Measurements from ENCODE around the gene AGXT. TPM values are rescaled to one million over a fixed set of nuclear protein-coding genes. Genes with fewer than 3 reads are reported as not detected.

Gene AGXT
- total RNA-seq, 4 donors from 2014 or later, result not detected

GRCh38 chr2:240834377-240834975 lies 34.1 kb upstream of the AGXT start:
- Histone ChIP-seq H3K4me1 (peaks cover 5 to 14% (median 7%) of the 10 kb centered on the region in 3 donors), H3K27me3 (peaks cover 0 to 52% (median 0%) of the 10 kb centered on the region in 4 donors), H3K4me3 (no peak overlapping the region), H3K27ac (no peak overlapping the region), H3K9me3 (no peaks in the 10 kb centered on the region), H3K36me3 (no peaks in the 10 kb centered on the region)
- no peak for TF ChIP-seq POLR2A (IDR thresholded peaks at IDR 0.05)
- no peak for TF ChIP-seq CTCF (IDR thresholded peaks at IDR 0.05)
- 69 to 74% methylated on average over 4 of the region's 6 CpGs for WGBS, 2 donors
- DNase-seq, result no peak
- intact Hi-C loops (cut with DNase I), result no loop called here

- H3K36me3 ChIP-seq, result no peaks in the 10 kb centered on the region
- 69 to 71% methylated on average over 6 to 9 of the region's 9 CpGs for WGBS, 2 donors
- no peak for DNase-seq
- no peak overlapping the region for H3K4me3 ChIP-seq
- peaks cover 0 to 51% (median 0%) of the 10 kb centered on the region in 4 donors for H3K27me3 ChIP-seq
- no peak for TF ChIP-seq CTCF (IDR thresholded peaks at IDR 0.05)
- TF ChIP-seq POLR2A (IDR thresholded peaks at IDR 0.05), result no peak
- H3K4me1 ChIP-seq, result peaks cover 5 to 14% (median 7%) of the 10 kb centered on the region in 3 donors
- H3K27ac ChIP-seq, result no peak overlapping the region
- intact Hi-C loops (cut with DNase I), result no loop called here
- H3K9me3 ChIP-seq, result no peaks in the 10 kb centered on the region
Measured at GRCh38 chr2:240835528-240835927, 33.1 kb upstream of the AGXT start.

- Histone ChIP-seq H3K27me3 (peaks cover 0 to 53% (median 0%) of the 10 kb centered on the region in 4 donors), H3K27ac (no peak overlapping the region), H3K4me3 (no peak overlapping the region), H3K4me1 (peaks cover 0 to 7% (median 1%) of the 10 kb centered on the region in 3 donors), H3K36me3 (no peaks in the 10 kb centered on the region), H3K9me3 (no peaks in the 10 kb centered on the region)
- TF ChIP-seq POLR2A (IDR thresholded peaks at IDR 0.05), result no peak
- WGBS, 2 donors, result 62 to 66% methylated on average over 3 to 10 of the region's 17 CpGs
- intact Hi-C loops (cut with DNase I), result no loop called here
- DNase-seq, result no peak
Measured at GRCh38 chr2:240836781-240837467, 31.7 kb upstream of the AGXT start.

GRCh38 chr2:240837621-240838020 lies 31.0 kb upstream of the AGXT start:
- intact Hi-C loops (cut with DNase I), result no loop called here
- H3K27ac ChIP-seq, result no peak overlapping the region
- H3K9me3 ChIP-seq, result no peaks in the 10 kb centered on the region
- H3K36me3 ChIP-seq, result no peaks in the 10 kb centered on the region
- peaks cover 0 to under 1% (median 0%) of the 10 kb centered on the region in 3 donors for H3K4me1 ChIP-seq
- TF ChIP-seq POLR2A (IDR thresholded peaks at IDR 0.05), result no peak
- TF ChIP-seq CTCF (IDR thresholded peaks at IDR 0.05), result no peak
- 20 to 51% methylated on average over 1 to 2 of the region's 4 CpGs for WGBS, 2 donors
- no peak overlapping the region for H3K4me3 ChIP-seq
- DNase-seq, result no peak
- peaks cover 0 to 53% (median 0%) of the 10 kb centered on the region in 4 donors for H3K27me3 ChIP-seq

GRCh38 chr2:240839152-240840143 lies 29.2 kb upstream of the AGXT start:
- intact Hi-C loops (cut with DNase I), result no loop called here
- TF ChIP-seq POLR2A (IDR thresholded peaks at IDR 0.05), result no peak
- no peak for TF ChIP-seq CTCF (IDR thresholded peaks at IDR 0.05)
- Histone ChIP-seq H3K9me3 (no peaks in the 10 kb centered on the region), H3K27ac (no peak overlapping the region), H3K4me3 (no peak overlapping the region), H3K36me3 (no peaks in the 10 kb centered on the region), H3K27me3 (peaks cover 0 to 53% (median 0%) of the 10 kb centered on the region in 4 donors), H3K4me1 (no peaks in the 10 kb centered on the region)
- DNase-seq, result no peak
- WGBS, 2 donors, result 67 to 78% methylated on average over 6 to 14 of the region's 28 CpGs

All from esophagus squamous epithelium (tissue), 5 donors.